HG02943 (cell line): ENCODE measurements around the gene MXRA8.
"Not testable (repeated sequence)": the region's sequence is repeated elsewhere in the genome, so short reads cannot be mapped to it uniquely, and the experiment has no call there.

Experiments used
- ATAC-seq: cut with Tn5 transposase; IDR thresholded peaks from one replicate; pipeline ENCODE4 v1.9.1; 2021; ENCODE audit warnings: mild to moderate bottlenecking, low read depth, moderate library complexity; ENCODE audit not compliant: unreplicated experiment

MXRA8 gene

DNA sequence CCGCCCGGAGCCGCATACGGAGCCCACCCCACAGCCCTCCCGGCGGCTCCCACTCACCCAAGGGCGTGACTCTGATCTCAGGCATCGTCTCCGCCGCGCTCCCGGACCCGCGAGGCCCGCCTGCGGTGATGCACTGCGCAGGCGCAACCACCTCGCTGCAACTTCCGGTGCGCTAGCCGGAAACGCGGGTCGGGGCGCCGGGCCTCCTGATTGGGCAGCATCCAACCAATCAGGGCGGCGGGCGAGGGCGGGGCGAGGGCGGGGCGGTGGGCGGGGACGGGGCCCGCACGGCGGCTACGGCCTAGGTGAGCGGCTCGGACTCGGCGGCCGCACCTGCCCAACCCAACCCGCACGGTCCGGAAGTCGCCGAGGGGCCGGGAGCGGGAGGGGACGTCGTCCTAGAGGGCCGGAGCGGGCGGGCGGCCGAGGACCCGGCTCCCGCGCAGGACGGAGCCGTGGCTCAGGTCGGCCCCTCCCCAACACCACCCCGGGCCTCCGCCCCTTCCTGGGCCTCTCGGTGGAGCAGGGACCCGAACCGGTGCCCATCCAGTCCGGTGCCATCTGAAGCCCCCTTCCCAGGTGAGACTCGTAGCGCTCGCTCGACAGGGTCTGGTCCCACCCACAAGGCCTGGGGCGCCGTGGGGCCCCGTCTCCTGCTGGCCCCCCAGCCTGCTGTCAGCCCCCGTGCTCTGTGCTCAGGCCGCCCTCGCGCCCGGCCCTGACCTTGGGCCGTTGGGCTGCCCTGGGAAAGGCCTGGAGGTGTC is 33.6 kb downstream of the MXRA8 start, which contains the start of the genes CPTP and INTS11:
Gene CPTP (plus strand): TSS at position 279 of the 764 bp plus-strand sequence. CDS start 2,109 bp downstream, outside the sequence.
Gene INTS11 (minus strand): TSS at position 137 of the 764 bp plus-strand sequence. CDS start 52 bp downstream, at position 85.
- ATAC-seq: peak; percentile 60

- ATAC-seq: peak; percentile 24
Measured at GRCh38 chr1:1324084-1324523, 34.3 kb downstream of the MXRA8 start.

DNA sequence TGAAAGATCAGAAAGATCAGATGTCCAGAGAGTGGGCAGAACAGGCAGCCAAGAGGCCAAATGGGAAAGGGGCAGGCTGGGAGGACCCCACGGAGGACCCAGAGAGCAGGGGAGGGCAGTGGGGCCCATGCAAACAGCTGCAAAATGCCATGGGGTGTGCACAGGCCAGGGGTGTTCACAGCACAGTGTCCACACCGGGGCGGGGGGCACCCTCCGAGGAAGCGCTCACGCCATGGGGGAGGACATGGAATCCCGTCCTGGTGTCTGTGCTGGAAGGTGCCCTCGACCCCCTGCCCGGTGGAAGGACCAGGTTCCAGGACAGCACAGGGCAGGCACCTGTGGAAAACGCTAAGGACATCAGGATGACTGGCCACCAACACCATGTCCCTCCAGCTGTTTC is 35.4 kb downstream of the MXRA8 start:
- no peak for ATAC-seq

DNA sequence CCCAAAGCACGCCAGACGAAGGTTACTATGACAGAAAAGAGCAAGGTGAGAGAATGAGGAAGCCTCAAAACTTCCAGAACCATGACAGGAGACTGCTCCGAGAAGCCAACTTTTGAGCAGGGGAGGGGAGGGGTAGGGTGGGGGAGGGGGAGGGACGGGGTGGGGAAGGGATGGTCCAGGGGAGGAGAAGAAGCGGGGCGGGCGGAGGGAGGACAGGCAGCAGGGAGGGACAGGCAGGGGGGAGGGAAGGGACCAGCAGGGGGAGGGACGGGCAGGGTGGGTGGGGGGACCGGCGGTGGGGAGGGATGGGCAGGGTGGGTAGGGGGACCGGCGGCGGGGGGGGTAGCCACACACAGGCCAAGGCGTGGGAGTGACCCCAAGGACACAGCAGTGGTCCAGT is 35.9 kb downstream of the MXRA8 start:
- ATAC-seq: no peak

GRCh38 chr1:1321477-1321876 is 36.9 kb downstream of the MXRA8 start:
- ATAC-seq: no peak

DNA sequence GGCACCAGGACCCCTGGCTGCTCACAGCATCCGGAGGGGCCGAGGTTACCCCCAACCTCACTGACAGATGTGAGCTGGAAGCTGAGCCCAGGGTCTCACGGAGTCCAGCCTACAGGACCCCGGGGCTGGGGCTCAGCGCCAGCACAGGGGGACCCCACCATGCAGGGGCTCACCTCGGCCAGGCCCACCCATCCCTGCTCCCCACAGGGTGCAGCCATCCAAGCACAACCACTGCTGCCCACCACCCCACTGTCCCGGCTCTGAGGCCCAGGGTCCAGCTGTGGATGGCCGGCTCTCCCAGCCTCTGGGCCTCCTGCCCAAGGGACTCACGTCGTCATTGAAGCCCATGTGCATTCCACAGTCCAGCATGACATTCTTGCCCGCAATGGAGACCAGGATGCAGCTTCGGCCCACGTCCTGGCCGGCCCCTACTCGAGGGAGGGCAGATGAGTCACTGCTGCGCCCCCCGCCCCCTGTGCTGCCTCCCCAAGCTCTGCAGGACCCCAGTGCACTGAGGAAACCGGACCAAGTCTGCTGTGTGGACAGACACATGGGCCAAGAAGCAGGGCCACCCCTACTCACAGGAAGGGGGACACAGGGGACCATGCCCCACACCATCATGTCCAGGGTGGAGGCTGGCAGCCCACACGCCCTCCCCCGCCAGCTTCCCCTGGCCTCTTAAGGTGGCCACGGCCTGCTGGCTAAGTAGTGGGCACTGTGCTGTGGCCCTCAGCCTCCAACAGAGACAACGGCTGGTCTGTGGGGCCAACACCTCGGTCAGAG is 37.5 kb downstream of the MXRA8 start:
- no peak for ATAC-seq

- ATAC-seq: no peak
Measured at GRCh38 chr1:1319646-1319941, 38.8 kb downstream of the MXRA8 start.

- ATAC-seq: no peak
Measured at GRCh38 chr1:1318777-1319645, 39.3 kb downstream of the MXRA8 start.

GRCh38 chr1:1318131-1318652 is 40.2 kb downstream of the MXRA8 start:
- no peak for ATAC-seq

- ATAC-seq: no peak
Measured at GRCh38 chr1:1317420-1317819, 40.9 kb downstream of the MXRA8 start.

- not testable (repeated sequence) for ATAC-seq
Measured at GRCh38 chr1:1316199-1316598, 42.2 kb downstream of the MXRA8 start.

- ATAC-seq: no peak
Measured at GRCh38 chr1:1315435-1315954, 42.9 kb downstream of the MXRA8 start.

- ATAC-seq: no peak
Measured at GRCh38 chr1:1314678-1315335, 43.5 kb downstream of the MXRA8 start.

DNA sequence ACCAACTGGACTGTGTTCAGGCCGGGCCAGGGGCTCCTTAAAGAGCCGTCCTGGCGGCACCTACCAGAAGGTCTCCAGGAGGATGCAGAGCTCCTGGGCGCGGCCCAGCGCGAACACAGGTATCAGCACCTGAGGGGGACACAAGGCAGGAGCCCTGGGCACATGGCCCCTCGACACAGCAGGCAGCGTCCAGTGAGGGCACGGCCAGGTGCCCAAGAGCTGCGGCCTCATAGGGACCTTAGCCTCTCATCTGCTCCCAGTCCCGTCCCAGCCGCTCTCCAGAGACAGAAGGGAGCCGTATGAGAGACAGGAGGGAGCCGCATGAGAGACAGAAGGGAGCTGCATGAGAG is 44.1 kb downstream of the MXRA8 start:
- ATAC-seq: no peak

- ATAC-seq: no peak
Measured at GRCh38 chr1:1313500-1314236, 44.7 kb downstream of the MXRA8 start.

DNA sequence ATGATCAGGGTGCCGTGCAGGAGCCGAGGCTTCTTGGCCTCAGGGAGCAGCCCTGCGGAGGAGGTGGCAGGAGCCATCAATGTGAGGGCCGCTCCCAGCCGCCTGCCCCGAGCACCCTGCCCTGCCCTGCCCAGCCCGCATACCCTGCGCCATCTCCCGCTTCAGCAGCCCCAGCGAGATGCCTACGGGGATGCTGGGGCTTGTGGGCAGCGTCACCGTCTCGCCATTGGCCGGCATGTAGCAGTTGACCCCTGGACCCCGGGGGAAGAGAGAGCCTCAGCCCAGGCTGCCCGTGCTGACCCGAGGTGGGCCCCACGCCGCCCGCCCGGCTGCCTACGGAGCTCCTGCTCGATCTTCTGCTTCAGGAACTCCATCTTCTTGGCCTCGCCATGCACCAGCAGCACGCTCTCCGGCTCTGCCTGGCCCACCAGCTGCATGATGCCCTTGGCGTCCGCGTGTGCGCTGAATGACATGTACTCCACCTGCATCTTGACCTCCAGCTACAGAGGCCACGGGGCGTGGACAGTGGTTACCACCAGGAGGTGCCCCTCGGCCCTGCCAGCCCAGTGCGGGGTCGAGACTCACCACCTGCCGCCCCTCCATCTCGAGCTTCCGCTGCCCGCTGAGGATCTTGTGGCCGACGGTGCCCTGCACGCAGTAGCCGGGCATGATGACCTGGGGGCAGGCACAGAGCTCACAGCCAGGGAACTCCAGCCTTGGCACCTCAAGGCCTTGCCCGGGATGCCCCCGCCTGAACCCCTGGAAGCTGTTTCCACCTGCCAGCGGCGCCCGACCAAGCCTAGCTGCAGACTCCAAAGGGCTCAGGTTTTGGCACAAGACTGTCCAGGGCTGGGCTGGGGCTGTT is 45.7 kb downstream of the MXRA8 start:
- no peak for ATAC-seq

DNA sequence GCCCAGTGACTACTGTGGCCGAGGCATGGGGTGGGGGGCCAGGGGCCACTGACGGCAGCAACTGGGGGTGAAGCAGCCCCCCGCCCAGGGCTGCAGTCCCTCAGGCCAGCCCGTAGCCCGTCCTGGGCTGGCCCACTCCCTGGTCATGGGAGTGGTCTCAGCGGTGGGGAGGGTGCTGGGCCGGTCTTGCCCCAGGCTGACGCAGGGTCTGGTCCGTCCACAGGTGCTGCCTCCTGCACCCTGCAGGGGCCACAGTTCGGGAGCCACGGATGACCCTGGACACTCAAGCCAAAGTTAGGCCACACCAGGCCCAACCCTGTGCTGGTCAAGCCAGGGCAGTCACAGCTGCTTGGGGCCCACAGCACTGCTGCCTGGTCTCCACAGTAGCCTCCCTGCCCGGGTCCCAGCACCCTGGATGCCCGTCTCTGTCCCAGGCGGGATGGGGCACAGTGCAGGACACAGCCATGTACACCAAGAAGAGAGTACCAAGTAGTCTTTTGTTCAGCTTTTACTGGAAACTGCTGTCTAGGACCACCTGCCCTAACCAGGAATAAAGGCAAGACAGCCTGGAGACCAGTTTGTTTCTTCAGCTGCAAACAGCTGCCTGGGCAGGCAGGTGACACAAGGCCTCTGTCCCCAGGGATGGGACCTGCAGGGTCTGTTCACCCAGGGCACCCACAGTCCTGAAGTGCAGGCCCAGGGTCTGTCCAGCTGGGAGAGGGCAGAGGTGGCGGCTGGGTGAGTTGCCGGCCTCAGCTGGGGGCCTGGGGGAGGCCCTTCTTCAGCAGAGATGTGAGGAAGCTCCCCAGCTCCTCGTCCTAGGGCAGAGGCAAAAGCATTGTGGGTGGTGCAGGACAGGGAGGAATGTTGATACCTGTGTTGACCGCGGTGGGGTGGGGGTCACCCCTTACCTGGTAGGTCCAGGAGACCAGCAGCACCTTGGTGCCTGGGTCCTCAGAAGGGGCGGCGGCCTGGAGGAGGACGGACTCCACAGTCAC is 46.9 kb downstream of the MXRA8 start:
- no peak for ATAC-seq
